Stimulated activated naive CD4-positive, alpha-beta T cell (primary cell): Measurements from ENCODE around the gene LRP6.
"Not testable (repeated sequence)": the region's sequence is repeated elsewhere in the genome, so short reads cannot be mapped to it uniquely, and the experiment has no call there.

Source experiments
- DNase-seq, 6 experiments: peaks; one replicate each; lab custom pipeline; 2025; lab: John Stamatoyannopoulos, UW

LRP6 gene

GRCh38 chr12:12180575-12180974, 86.3 kb downstream of the LRP6 start:
- DNase-seq: no peak

- DNase-seq: no peak
Observed at GRCh38 chr12:12180136-12180535, 86.7 kb downstream of the LRP6 start.

- no peak for DNase-seq
Observed at GRCh38 chr12:12178559-12178958, 88.3 kb downstream of the LRP6 start.

- DNase-seq: no peak
Observed at GRCh38 chr12:12176402-12176801, 90.4 kb downstream of the LRP6 start.

- no peak for DNase-seq
Observed at GRCh38 chr12:12171991-12172511, 94.8 kb downstream of the LRP6 start.

GRCh38 chr12:12167847-12168246, 99.0 kb downstream of the LRP6 start:
- DNase-seq: no peak

GRCh38 chr12:12166751-12167150, 100.1 kb downstream of the LRP6 start:
- DNase-seq: no peak

- DNase-seq: no peak
Observed at GRCh38 chr12:12159988-12160387, 106.9 kb downstream of the LRP6 start.

GRCh38 chr12:12158858-12159257, 108.0 kb downstream of the LRP6 start:
- DNase-seq: no peak

GRCh38 chr12:12157424-12157823, 109.4 kb downstream of the LRP6 start:
- DNase-seq: no peak

GRCh38 chr12:12156828-12157227, 110.0 kb downstream of the LRP6 start:
- no peak for DNase-seq

GRCh38 chr12:12156116-12156515, 110.7 kb downstream of the LRP6 start:
- no peak for DNase-seq

- DNase-seq: no peak
Observed at GRCh38 chr12:12153596-12153995, 113.2 kb downstream of the LRP6 start.

- DNase-seq: no peak
Observed at GRCh38 chr12:12147111-12147510, 119.7 kb downstream of the LRP6 start.

GRCh38 chr12:12144531-12144930, 122.3 kb downstream of the LRP6 start:
- DNase-seq: not testable (repeated sequence)

- DNase-seq: no peak
Observed at GRCh38 chr12:12141000-12141399, 125.8 kb downstream of the LRP6 start.

GRCh38 chr12:12138203-12139154, 128.4 kb downstream of the LRP6 start:
- DNase-seq: no peak

GRCh38 chr12:12133785-12134184, 133.1 kb downstream of the LRP6 start:
- DNase-seq: no peak

- DNase-seq: no peak
Observed at GRCh38 chr12:12133259-12133658, 133.6 kb downstream of the LRP6 start.

GRCh38 chr12:12128670-12129069, 138.2 kb downstream of the LRP6 start:
- DNase-seq: no peak

- DNase-seq: no peak
Observed at GRCh38 chr12:12127304-12127703, 139.5 kb downstream of the LRP6 start.

- DNase-seq: no peak
Observed at GRCh38 chr12:12126551-12126950, 140.3 kb downstream of the LRP6 start.

- DNase-seq: no peak
Observed at GRCh38 chr12:12123036-12123604, 143.7 kb downstream of the LRP6 start.
